Stimulated activated CD4-positive, alpha-beta T cell treated with anti-CD3 and anti-CD28 coated beads, Interleukin-1b, Interleukin-23, amount 100 ng/mL, for 48 hours (primary cell): Measurements from ENCODE around the gene PCAT7.
"Not testable (repeated sequence)": the region's sequence is repeated elsewhere in the genome, so short reads cannot be mapped to it uniquely, and the experiment has no call there.

Source experiments
- DNase-seq: peaks from one replicate; pipeline ENCODE4 v3.0.0-alpha.2; 2020

PCAT7 gene

GRCh38 chr9:94554439-94555331 lies at the start of gene PCAT7:
Gene PCAT7 (plus strand): TSS chr9:94555083.
- peak; percentile 46 for DNase-seq

GRCh38 chr9:94506370-94506769 lies 48.5 kb upstream of the PCAT7 start:
- DNase-seq, result not testable (repeated sequence)

DNA sequence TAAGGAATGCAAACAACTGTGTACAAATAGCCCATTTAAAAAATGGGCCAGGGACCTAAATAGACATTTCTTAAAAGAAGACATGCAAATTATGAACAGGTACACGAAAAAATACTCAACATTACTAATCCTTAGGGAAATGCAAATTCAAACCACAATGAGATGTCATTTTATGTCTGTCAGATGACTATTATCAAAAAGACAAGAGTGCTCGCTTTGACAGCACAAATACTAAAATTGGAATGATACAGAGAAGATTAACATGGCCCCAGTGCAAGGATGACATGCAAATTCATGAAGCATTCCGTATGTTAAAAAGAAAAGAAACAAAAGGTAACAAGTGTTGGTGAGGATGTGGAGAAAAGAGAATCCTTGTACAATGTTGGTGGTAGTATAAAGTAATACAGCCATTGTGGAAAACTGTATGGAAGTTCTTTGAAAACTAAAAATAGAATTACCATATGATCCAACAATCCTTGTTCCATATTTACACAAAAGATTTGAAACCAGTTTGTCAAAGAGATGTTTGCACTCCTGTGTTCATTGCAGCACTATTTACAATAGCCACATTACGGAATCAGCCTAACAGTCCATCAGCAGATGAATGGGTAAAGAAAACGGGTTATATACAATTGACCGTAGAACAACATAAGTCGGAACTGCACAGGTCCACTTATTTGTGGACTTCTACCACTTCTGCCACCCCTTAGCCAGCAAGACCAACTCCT lies 47.2 kb upstream of the PCAT7 start:
- no peak for DNase-seq

GRCh38 chr9:94511134-94511954 lies 43.5 kb upstream of the PCAT7 start:
- no peak for DNase-seq

GRCh38 chr9:94511955-94512265 lies 43.0 kb upstream of the PCAT7 start:
- DNase-seq, result no peak

- DNase-seq, result no peak
These were observed 40.2 kb upstream of the PCAT7 start for GRCh38 chr9:94514722-94515121.

- no peak for DNase-seq
These were observed 37.6 kb upstream of the PCAT7 start for GRCh38 chr9:94517254-94517653.

DNA sequence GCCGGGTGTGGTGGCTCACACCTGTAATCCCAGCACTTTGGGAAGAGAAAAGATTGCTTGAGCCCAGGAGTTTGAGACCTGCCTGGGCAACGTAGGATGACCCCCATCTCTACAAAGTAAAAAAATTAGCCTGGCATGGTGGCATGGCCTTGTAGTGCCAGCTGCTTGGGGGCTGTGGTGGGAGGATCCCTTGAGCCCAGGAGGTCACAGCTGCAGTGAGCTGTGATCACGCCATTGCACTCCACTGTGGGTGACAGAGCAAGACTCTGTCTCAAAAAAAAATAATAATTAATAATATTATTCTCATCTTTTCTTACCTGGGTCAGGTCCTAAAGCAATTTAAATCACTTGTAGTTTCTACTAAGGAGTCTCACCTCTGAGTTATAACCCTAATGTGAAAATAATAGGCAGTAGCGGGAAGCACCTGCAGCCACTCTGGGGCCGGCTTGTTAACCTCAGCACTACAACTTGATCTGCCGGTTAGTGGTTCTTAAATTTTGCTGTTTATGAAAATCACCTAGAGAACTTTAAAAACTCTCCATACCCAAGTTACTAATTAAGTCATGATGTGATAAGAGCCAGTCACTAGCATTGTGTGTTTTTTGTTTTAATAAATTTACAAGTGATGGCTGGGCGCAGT lies 29.4 kb upstream of the PCAT7 start:
- no peak for DNase-seq

- DNase-seq, result no peak
These were observed 28.6 kb upstream of the PCAT7 start for GRCh38 chr9:94526271-94526670.

- DNase-seq, result no peak
These were observed 27.9 kb upstream of the PCAT7 start for GRCh38 chr9:94526951-94527350.

GRCh38 chr9:94528886-94529285 lies 26.0 kb upstream of the PCAT7 start:
- no peak for DNase-seq

GRCh38 chr9:94533155-94533554 lies 21.7 kb upstream of the PCAT7 start:
- DNase-seq, result no peak

GRCh38 chr9:94533601-94534000 lies 21.3 kb upstream of the PCAT7 start:
- no peak for DNase-seq

GRCh38 chr9:94534901-94535300 lies 20.0 kb upstream of the PCAT7 start:
- DNase-seq, result no peak

GRCh38 chr9:94538908-94539307 lies 16.0 kb upstream of the PCAT7 start:
- no peak for DNase-seq

GRCh38 chr9:94544335-94544734 lies 10.5 kb upstream of the PCAT7 start:
- DNase-seq, result not testable (repeated sequence)

DNA sequence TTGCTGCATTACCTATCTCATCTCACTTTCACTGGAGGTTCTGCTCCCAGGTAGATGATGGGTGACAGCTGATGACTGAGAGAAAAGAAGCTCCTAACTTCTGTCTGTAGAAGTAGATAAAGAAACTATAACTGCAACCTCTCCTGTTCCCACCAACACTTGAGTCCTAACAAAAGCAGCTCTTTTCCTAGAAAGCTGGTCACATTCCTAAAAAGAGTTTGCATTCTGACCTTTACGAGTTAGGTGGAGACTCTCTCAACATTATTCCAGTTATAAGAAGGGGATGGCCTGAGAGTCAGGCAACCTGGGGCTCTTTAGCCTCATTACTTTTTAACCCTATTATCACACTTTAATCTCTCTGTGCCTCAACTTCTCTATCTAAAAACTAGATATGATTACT lies 8.9 kb upstream of the PCAT7 start:
- DNase-seq, result no peak

GRCh38 chr9:94553029-94553938 lies 1.6 kb upstream of the PCAT7 start:
- DNase-seq, result no peak

- no peak for DNase-seq
These were observed 825 bp upstream of the PCAT7 start for GRCh38 chr9:94554078-94554438.

GRCh38 chr9:94557376-94557775 lies 2.5 kb downstream of the PCAT7 start:
- DNase-seq, result no peak

DNA sequence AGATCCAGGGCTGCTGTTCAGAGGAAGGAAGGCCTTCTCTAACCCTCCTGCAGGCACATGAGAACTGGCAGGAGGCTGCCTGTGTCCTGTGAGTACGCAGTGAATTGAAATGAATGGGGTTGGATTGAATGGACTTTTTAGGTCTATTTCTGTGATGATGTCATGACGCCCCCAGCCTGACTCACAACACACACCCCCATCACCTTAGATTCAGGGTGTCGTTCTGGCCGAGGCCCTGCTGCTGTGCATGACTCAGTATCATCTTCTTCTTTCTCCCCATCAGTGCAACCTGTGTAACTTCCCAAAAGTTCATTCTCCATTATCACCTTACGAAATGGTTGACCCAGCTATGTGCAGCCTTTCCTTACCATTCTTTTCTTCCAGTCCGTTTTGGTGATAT lies 5.4 kb downstream of the PCAT7 start:
- peak; percentile 44 for DNase-seq

DNA sequence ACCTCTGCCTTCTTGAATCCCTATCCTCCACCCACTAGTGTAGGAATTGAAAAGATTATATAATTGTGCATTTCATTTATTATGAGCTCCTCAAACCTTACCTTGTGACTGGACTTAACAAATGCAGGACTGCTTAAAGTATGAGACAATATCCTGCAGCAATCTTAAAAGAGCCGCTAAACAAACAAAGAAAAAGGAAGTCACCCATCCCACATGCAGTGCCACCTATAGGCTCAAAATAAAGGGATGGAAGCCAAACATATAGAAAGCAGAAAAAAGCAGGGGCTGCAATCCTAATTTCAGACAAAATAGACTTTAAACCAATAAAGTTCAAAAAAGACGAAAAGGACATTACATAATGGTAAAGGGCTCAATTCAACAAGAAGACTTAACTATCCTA lies 8.7 kb downstream of the PCAT7 start:
- no peak for DNase-seq
